Measurements from ENCODE around the gene PTPRM.

DNA sequence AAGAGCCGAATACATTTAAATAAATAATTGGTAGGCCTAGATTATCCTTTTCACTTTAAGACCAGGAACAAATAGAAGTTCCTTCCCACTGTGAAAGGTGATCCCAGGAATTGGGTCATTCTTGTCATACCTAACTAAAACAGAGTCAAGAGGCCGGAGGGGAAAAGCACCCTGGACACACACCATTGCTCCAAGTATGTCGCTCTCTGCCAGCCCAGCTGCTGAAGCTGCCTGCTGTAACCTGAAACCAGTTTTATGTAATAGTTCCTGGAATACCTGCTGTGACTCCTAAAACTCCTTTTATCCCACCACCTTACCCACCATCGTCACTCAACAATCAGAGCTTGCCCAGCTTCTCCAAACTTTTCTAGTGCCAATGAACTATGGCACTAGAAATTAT is 217.1 kb downstream of the PTPRM start:
- TF ChIP-seq, protein P1, sequence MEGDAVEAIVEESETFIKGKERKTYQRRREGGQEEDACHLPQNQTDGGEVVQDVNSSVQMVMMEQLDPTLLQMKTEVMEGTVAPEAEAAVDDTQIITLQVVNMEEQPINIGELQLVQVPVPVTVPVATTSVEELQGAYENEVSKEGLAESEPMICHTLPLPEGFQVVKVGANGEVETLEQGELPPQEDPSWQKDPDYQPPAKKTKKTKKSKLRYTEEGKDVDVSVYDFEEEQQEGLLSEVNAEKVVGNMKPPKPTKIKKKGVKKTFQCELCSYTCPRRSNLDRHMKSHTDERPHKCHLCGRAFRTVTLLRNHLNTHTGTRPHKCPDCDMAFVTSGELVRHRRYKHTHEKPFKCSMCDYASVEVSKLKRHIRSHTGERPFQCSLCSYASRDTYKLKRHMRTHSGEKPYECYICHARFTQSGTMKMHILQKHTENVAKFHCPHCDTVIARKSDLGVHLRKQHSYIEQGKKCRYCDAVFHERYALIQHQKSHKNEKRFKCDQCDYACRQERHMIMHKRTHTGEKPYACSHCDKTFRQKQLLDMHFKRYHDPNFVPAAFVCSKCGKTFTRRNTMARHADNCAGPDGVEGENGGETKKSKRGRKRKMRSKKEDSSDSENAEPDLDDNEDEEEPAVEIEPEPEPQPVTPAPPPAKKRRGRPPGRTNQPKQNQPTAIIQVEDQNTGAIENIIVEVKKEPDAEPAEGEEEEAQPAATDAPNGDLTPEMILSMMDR (tag by site-specific recombination; IDR thresholded peaks at IDR 0.05): no peak
- TF ChIP-seq KLF16 (tag by site-specific recombination; IDR thresholded peaks at IDR 0.05) (no peak), ZNF132 (tag by site-specific recombination; IDR thresholded peaks at IDR 0.05; ENCODE audit: borderline replicate concordance) (no peak), YY1 (tag by site-specific recombination; IDR thresholded peaks at IDR 0.05) (no peak), ZNF747 (tag by site-specific recombination; IDR thresholded peaks at IDR 0.05) (no peak)
- TF ChIP-seq, protein P2, sequence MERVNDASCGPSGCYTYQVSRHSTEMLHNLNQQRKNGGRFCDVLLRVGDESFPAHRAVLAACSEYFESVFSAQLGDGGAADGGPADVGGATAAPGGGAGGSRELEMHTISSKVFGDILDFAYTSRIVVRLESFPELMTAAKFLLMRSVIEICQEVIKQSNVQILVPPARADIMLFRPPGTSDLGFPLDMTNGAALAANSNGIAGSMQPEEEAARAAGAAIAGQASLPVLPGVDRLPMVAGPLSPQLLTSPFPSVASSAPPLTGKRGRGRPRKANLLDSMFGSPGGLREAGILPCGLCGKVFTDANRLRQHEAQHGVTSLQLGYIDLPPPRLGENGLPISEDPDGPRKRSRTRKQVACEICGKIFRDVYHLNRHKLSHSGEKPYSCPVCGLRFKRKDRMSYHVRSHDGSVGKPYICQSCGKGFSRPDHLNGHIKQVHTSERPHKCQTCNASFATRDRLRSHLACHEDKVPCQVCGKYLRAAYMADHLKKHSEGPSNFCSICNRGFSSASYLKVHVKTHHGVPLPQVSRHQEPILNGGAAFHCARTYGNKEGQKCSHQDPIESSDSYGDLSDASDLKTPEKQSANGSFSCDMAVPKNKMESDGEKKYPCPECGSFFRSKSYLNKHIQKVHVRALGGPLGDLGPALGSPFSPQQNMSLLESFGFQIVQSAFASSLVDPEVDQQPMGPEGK (tag by site-specific recombination; IDR thresholded peaks at IDR 0.05): no peak
- TF ChIP-seq, protein P3, sequence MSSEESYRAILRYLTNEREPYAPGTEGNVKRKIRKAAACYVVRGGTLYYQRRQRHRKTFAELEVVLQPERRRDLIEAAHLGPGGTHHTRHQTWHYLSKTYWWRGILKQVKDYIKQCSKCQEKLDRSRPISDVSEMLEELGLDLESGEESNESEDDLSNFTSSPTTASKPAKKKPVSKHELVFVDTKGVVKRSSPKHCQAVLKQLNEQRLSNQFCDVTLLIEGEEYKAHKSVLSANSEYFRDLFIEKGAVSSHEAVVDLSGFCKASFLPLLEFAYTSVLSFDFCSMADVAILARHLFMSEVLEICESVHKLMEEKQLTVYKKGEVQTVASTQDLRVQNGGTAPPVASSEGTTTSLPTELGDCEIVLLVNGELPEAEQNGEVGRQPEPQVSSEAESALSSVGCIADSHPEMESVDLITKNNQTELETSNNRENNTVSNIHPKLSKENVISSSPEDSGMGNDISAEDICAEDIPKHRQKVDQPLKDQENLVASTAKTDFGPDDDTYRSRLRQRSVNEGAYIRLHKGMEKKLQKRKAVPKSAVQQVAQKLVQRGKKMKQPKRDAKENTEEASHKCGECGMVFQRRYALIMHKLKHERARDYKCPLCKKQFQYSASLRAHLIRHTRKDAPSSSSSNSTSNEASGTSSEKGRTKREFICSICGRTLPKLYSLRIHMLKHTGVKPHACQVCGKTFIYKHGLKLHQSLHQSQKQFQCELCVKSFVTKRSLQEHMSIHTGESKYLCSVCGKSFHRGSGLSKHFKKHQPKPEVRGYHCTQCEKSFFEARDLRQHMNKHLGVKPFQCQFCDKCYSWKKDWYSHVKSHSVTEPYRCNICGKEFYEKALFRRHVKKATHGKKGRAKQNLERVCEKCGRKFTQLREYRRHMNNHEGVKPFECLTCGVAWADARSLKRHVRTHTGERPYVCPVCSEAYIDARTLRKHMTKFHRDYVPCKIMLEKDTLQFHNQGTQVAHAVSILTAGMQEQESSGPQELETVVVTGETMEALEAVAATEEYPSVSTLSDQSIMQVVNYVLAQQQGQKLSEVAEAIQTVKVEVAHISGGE (tag by site-specific recombination; conservative IDR thresholded peaks at IDR 0.05; ENCODE audit: low read depth): no peak
- TF ChIP-seq, protein P4, sequence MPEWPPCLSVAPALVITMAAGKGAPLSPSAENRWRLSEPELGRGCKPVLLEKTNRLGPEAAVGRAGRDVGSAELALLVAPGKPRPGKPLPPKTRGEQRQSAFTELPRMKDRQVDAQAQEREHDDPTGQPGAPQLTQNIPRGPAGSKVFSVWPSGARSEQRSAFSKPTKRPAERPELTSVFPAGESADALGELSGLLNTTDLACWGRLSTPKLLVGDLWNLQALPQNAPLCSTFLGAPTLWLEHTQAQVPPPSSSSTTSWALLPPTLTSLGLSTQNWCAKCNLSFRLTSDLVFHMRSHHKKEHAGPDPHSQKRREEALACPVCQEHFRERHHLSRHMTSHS (tag by site-specific recombination; IDR thresholded peaks at IDR 0.05): no peak

Measured in HEK293 (cell line).